IMR-90 (cell line): ENCODE measurements around the gene ACAP2. TPM values are rescaled to one million over a fixed set of nuclear protein-coding genes. Genes with fewer than 3 reads are reported as not detected.

Experiments used
- ATAC-seq: fragments of 200-7000 bp; cut with Tn5 transposase; 2 replicates; pipeline ENCODE4 v1.9.1; 2020; ENCODE audit warnings: low read depth, mild to moderate bottlenecking, moderate library complexity
- BruUV-seq: library from RNA; stranded (reverse); fragments of 400-500 nt; replicated peaks from 2 replicates; lab custom pipeline; 2021; lab: Mats Ljungman, UMichigan
- CTCF ChIA-PET: fragments of 300-600 bp; formaldehyde crosslinking; extraction: SDS; loops from one replicate; lab custom pipeline; 2021; ENCODE audit warnings: antibody characterized with exemption; lab: Yijun Ruan, JAX
- POLR2A ChIA-PET: fragments of 300-600 bp; sonication (Branson Sonifier 250); formaldehyde crosslinking; loops from one replicate; lab custom pipeline; 2022; ENCODE audit warnings: antibody characterized with exemption; ENCODE audit not compliant: unreplicated experiment; lab: Charles Lee
- DNase-seq: peaks from one replicate; pipeline ENCODE4 v3.0.0; 2013
- H2AFZ ChIP-seq: replicated peaks from 2 replicates; pipeline ENCODE3; 2013; ENCODE audit warnings: low read length, mild to moderate bottlenecking; ENCODE audit not compliant: poor library complexity
- H2AK5ac ChIP-seq: 2 replicates; pipeline ENCODE4 v1.6.1; 2013; ENCODE audit warnings: low read depth, low read length, inconsistent platforms
- H2AK9ac ChIP-seq: replicated peaks from 2 replicates; pipeline ENCODE3; 2013; ENCODE audit warnings: mild to moderate bottlenecking, low read depth, low read length, moderate library complexity; ENCODE audit not compliant: poor library complexity
- H2BK120ac ChIP-seq: 2 replicates; pipeline ENCODE4 v1.6.1; 2013; ENCODE audit warnings: low read depth, low read length, inconsistent platforms
- H2BK15ac ChIP-seq: 3 replicates; pipeline ENCODE4 v1.6.1; 2013; ENCODE audit warnings: low read depth, low read length, inconsistent platforms
- H2BK20ac ChIP-seq: 2 replicates; pipeline ENCODE4 v1.6.1; 2013; ENCODE audit warnings: low read depth, mild to moderate bottlenecking, inconsistent platforms, low read length, moderate library complexity
- H2BK5ac ChIP-seq: 2 replicates; pipeline ENCODE4 v1.6.1; 2013; ENCODE audit warnings: mild to moderate bottlenecking, low read depth, low read length, inconsistent platforms; ENCODE audit not compliant: poor library complexity, severe bottlenecking
- H3K14ac ChIP-seq: replicated peaks from 2 replicates; pipeline ENCODE4 v1.6.1; 2013; ENCODE audit warnings: low read depth, low read length, inconsistent platforms
- H3K18ac ChIP-seq: 2 replicates; pipeline ENCODE4 v1.6.1; 2013; ENCODE audit warnings: low read depth, low read length, control low read depth
- H3K23ac ChIP-seq: 2 replicates; pipeline ENCODE4 v1.6.1; 2013; ENCODE audit warnings: low read depth, low read length, inconsistent platforms
- H3K27ac ChIP-seq: 2 replicates; pipeline ENCODE4 v1.5.1; 2013; ENCODE audit warnings: mild to moderate bottlenecking, control low read depth, low read length; ENCODE audit not compliant: insufficient read depth
- H3K27me3 ChIP-seq: 2 replicates; pipeline ENCODE4 v1.6.1; 2013; ENCODE audit warnings: low read length; ENCODE audit not compliant: control insufficient read depth, insufficient read depth
- H3K36me3 ChIP-seq: 2 replicates; pipeline ENCODE4 v1.6.1; 2013; ENCODE audit warnings: low read length, mixed read lengths; ENCODE audit not compliant: control insufficient read depth, insufficient read depth
- H3K4ac ChIP-seq: 2 replicates; pipeline ENCODE4 v1.6.1; 2013; ENCODE audit warnings: low read depth, low read length, inconsistent platforms
- H3K4me1 ChIP-seq: 2 replicates; pipeline ENCODE4 v1.6.1; 2013; ENCODE audit warnings: low read length, mixed read lengths; ENCODE audit not compliant: control insufficient read depth, insufficient read depth
- H3K4me2 ChIP-seq: 2 replicates; pipeline ENCODE4 v1.6.1; 2013; ENCODE audit warnings: low read depth, mild to moderate bottlenecking, control low read depth, low read length, moderate library complexity
- H3K4me3 ChIP-seq: 2 replicates; pipeline ENCODE4 v1.5.1; 2013; ENCODE audit warnings: low read depth, mild to moderate bottlenecking, control low read depth, low read length, moderate library complexity; ENCODE audit not compliant: insufficient read depth
- H3K56ac ChIP-seq: 2 replicates; pipeline ENCODE4 v1.6.1; 2013; ENCODE audit warnings: low read length, inconsistent platforms; ENCODE audit not compliant: insufficient read depth; ENCODE audit errors: extremely low read depth
- H3K79me1 ChIP-seq, 2 experiments: 2 replicates each; pipeline ENCODE4 v1.6.1; 2013; ENCODE audit warnings: low read length in 2 of 2, inconsistent platforms in 1 of 2, low read depth in 1 of 2
- H3K9ac ChIP-seq: 2 replicates; pipeline ENCODE4 v1.6.1; 2013; ENCODE audit warnings: low read depth, low read length, control low read depth
- H3K9me1 ChIP-seq: 2 replicates; pipeline ENCODE4 v1.6.1; 2013; ENCODE audit warnings: low read length, inconsistent platforms; ENCODE audit not compliant: insufficient read depth
- H3K9me3 ChIP-seq: 2 replicates; pipeline ENCODE4 v1.6.1; 2013; ENCODE audit warnings: low read length; ENCODE audit not compliant: control insufficient read depth, insufficient read depth
- H4K20me1 ChIP-seq: 2 replicates; pipeline ENCODE4 v1.6.1; 2013; ENCODE audit warnings: low read length, inconsistent platforms; ENCODE audit not compliant: insufficient read depth
- H4K5ac ChIP-seq: 2 replicates; pipeline ENCODE4 v1.6.1; 2013; ENCODE audit warnings: mild to moderate bottlenecking, low read depth, low read length, control low read depth
- H4K8ac ChIP-seq, 2 experiments: 2 replicates each; pipeline ENCODE4 v1.6.1; 2013; ENCODE audit warnings: low read depth in 2 of 2, low read length in 2 of 2, control low read depth in 1 of 2, inconsistent platforms in 1 of 2
- H4K91ac ChIP-seq: 2 replicates; pipeline ENCODE4 v1.6.1; 2013; ENCODE audit warnings: low read depth, low read length, inconsistent platforms; ENCODE audit not compliant: insufficient read depth
- NFE2L2 ChIP-seq: fragments of 150-350 bp; IDR thresholded peaks from 2 replicates; pipeline ENCODE4 v1.6.1; 2016; ENCODE audit warnings: low read depth, mild to moderate bottlenecking, low read length
- RAD21 ChIP-seq: IDR thresholded peaks from 2 replicates; pipeline ENCODE4 v1.6.1; 2012; ENCODE audit warnings: low read length, improper control_type of control experiment
- WGBS, 2 experiments: methylation state at CpG; one replicate each; pipeline versions ENCODE4 v1.1.5 to v1.1.7; 2013; ENCODE audit warnings: missing lambda C conversion rate in 2 of 2; ENCODE audit not compliant: insufficient read length in 1 of 2; ENCODE audit errors: extremely low coverage in 2 of 2; 5-methylcytosine and 5-hydroxymethylcytosine counted together
- dilution Hi-C: fragments of 300-500 bp; cut with HindIII; formaldehyde crosslinking; loops from one replicate; pipeline ENCODE4 v1.14.3; 2018; ENCODE audit warnings: low sequenced_read_pairs; ENCODE audit not compliant: unreplicated experiment
- in situ Hi-C: fragments of 300-500 bp; cut with MboI; formaldehyde crosslinking; loops from 3 replicates; pipeline ENCODE4 v1.14.3; 2019; ENCODE audit warnings: low sequenced_read_pairs, inconsistent platforms, mixed read lengths
- intact Hi-C: fragments of 100-400 bp; cut with micrococcal nuclease; formaldehyde crosslinking; loops from 2 replicates; pipeline ENCODE4 v1.10.0; 2022
- polyA plus RNA-seq, 3 experiments: library from polyadenylated mRNA; depleted of rRNA; stranded (reverse); fragments of >200 nt; gene quantifications; 2 replicates each; pipeline ENCODE4 v1.2.3, GENCODE V29; 2012; ENCODE audit warnings: low replicate concordance in 1 of 3
- total RNA-seq: library from RNA; depleted of rRNA; stranded (reverse); fragments of >200 nt; gene quantifications from 2 replicates; pipeline ENCODE4 v1.2.3, GENCODE V29; 2012

The ACAP2 gene
- total and polyA plus RNA-seq, 2 of the 4 experiments (the other 2 are of a cell fraction) = 11.9 to 35.1 TPM

- intact Hi-C loops = loop anchor here (1.0 to 10.0 kb wide), 3 partner anchors 104 to 157 kb away; no protein-coding TSS in a partner anchor
- peak overlapping the region; percentile 98 for H3K23ac ChIP-seq
- BruUV-seq = no TSS peak
- H4K20me1 ChIP-seq = no peaks in the 10 kb centered on the region; the same call in 1 of the 2 replicates
- H2AFZ ChIP-seq = peak overlapping the region; percentile 89
- peak overlapping the region; percentile 94 for H2AK9ac ChIP-seq
- H2BK15ac ChIP-seq = peak overlapping the region; percentile 93; the same call in 2 of the 3 replicates
- H3K4ac ChIP-seq = peak overlapping the region; percentile 99
- peak overlapping the region; percentile 89 for H3K18ac ChIP-seq
- no peak for ATAC-seq
- peak; percentile 32 for DNase-seq
- peak overlapping the region; percentile 97 for H2BK120ac ChIP-seq
- H4K91ac ChIP-seq = peak overlapping the region; percentile 95
- dilution Hi-C loops = no loop called here
- in situ Hi-C loops = loop anchor here (10.0 kb wide), 1 partner anchor 144 kb away; no protein-coding TSS in a partner anchor
- ChIA-PET CTCF (interaction anchor here (1.5 kb wide), 1 partner anchor 576 kb away, joined by 7 read pairs; no protein-coding TSS in a partner anchor), POLR2A (no interaction called here)
- no CpG with 5 or more reads among the region's 7 CpGs for WGBS, 2 experiments
- peak overlapping the region; percentile 73 for H3K9ac ChIP-seq
- no peaks in the 10 kb centered on the region for H3K27me3 ChIP-seq
- H3K4me3 ChIP-seq = no peak overlapping the region
- peaks cover 14% of the 10 kb centered on the region for H3K9me1 ChIP-seq
- no peaks in the 10 kb centered on the region for H3K9me3 ChIP-seq
- H3K36me3 ChIP-seq = no peaks in the 10 kb centered on the region
- H3K4me2 ChIP-seq = peak overlapping the region; percentile 41
- H2BK5ac ChIP-seq = peak overlapping the region; percentile 75
- H3K79me1 ChIP-seq = peaks cover 29 to 64% of the 10 kb centered on the region in 2 experiments
- peak overlapping the region; percentile 77 for H2BK20ac ChIP-seq
- H3K27ac ChIP-seq = peak overlapping the region; percentile 87
- peak overlapping the region; percentile 99 for H2AK5ac ChIP-seq
- H4K8ac ChIP-seq = peak overlapping the region; percentile 95 to 97
- peaks cover 16% of the 10 kb centered on the region for H3K4me1 ChIP-seq
- peak overlapping the region; percentile 97 for H3K14ac ChIP-seq
- H4K5ac ChIP-seq = peak overlapping the region; percentile 86
- TF ChIP-seq RAD21 (0 out of 2 replicates have a peak, but pooled peaks have one; percentile 1), NFE2L2 (no peak)
- H3K56ac ChIP-seq = peak overlapping the region; percentile 55; the same call in 1 of the 2 replicates
Observed at GRCh38 chr3:195259154-195259474, 183.7 kb downstream of the ACAP2 start.
